ENCODE measurements around the gene PRPF19.
"Not testable (repeated sequence)": the region's sequence is repeated elsewhere in the genome, so short reads cannot be mapped to it uniquely, and the experiment has no call there.

Gene PRPF19

DNA sequence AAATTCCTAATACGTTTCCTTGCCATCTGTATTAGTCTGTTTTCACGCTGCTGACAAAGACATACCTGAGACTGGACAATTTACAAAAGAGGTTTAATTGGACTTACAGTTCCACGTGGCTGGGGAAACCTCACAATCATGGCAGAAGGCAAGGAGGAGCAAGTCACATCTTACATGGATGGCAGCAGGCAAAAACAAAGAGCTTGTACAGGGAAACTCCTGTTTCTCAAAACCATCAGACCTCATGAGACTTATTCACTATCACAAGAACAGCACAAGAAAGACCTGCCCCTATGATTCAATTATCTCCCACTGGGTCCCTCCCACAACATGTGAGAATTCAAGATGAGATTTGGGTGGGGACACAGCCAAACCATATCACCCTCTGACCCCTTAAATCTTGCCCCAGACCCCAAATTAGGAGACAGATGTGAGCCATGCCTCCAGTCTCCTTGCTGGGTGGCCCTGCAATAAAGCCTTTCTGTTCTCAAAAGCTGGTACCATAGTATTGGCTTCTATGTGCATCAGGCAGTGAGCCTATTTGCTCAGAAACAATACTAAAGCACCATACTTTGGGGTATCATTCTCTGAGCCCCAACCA, 3.4 kb upstream of the PRPF19 start:
- not testable (repeated sequence) for DNase-seq (ENCODE audit: low read depth in 2 of 2, low spot score in 1 of 2)

DNA sequence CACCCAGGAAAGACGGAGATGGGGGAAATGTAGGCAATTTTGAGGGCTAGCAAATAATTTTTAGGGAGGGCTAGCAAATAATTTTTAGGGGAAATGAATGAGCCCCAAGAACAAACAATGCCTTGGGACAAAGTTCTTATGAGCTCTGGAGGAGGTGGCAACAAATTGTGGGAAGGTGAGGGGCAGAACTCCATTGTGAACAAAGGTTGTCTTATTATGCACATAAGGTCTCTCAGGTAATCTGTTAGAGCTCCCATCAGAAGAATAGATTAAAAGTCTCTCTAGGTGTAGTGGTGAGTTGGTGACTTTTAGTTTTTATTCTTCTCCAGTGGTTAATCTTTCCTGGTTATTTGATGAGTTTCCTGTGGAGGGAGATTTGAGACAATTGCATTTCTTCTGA, 2.4 kb upstream of the PRPF19 start:
- no peak for DNase-seq (ENCODE audit: low read depth in 2 of 2, low spot score in 1 of 2)

GRCh38 chr11:60905551-60906113, 753 bp downstream of the PRPF19 start:
- DNase-seq (ENCODE audit: low read depth in 2 of 2, low spot score in 1 of 2), result no peak

GRCh38 chr11:60905047-60905446, 1.3 kb downstream of the PRPF19 start:
- DNase-seq (ENCODE audit: low read depth in 2 of 2, low spot score in 1 of 2), result no peak

- DNase-seq (ENCODE audit: low read depth in 2 of 2, low spot score in 1 of 2), result no peak
These were observed 3.8 kb downstream of the PRPF19 start for GRCh38 chr11:60902625-60903024.

DNA sequence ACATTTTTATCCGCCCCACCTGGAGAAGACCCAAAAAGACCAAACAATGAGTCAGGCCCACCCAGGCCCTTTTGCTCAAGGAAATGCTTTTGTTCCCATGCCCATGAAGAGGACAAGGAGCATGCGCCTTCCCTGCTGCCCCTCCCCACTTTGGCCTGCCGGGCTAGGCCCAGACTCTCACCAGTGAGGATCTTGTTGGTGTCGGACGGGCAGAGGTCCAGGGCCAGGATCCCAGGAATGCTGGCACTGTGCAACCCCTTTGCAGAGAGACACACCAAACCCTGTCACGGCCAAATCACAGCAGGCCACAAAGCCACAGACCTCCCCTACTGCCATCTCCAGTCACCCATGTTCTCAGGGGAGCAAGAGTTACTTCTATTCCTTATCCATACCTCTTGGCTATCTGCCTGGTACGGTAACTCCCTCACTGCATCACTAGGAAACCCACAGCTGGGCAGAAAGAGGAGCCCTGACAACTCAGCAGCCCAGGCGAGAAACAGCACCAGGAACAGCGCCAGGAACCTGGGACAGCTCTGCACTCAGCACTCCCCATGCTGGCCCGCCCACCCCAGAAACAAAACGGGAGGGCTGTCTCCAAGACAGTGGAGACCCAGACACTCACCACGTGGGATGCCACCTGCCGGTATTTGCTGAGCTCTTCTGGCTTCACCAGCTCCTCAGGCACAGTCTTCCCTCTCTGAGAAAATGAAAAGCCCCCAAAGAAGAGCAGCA, 5.5 kb downstream of the PRPF19 start:
- no peak for DNase-seq (ENCODE audit: low read depth in 2 of 2, low spot score in 1 of 2)

DNA sequence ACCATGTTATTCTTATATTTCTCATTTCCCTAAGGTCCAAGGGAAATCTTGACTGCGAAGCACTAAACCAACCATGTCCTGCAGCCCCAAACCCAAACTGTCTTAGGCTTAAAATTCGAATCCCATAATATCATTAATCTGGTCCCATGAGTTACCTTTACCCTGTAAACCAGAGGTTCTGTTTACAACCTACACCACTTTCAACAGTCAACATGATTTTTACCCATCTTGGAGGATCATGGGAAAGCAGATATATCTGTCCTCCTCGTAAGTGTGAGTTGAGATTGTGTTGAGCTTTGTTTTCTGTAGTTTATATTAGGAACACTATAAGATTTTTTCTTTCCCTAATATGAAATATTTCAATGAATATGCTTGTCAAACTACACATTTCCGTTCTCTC, 6.4 kb downstream of the PRPF19 start:
- no peak for DNase-seq (ENCODE audit: low read depth in 2 of 2, low spot score in 1 of 2)

GRCh38 chr11:60899046-60899936, 7.1 kb downstream of the PRPF19 start:
- DNase-seq (ENCODE audit: low read depth in 2 of 2, low spot score in 1 of 2), result no peak

DNA sequence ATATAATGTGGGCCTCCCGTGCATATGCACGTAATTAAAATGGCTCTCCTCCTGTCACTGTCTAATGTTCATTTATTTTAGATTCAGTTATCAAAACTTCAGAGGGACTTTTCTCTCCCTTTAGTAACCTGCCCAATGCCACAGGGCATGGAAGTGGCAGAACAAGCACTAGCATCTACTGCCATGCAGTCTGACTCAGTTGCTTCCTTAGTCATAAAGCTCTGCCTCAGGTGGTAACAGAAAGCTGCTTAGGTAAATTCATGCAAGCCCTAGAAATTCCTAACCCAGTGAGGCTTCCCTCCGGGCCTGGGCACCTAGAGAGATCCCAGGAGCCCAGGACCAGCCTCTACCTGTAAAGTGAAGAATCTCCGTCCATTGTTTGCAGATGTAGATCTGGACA, 8.9 kb downstream of the PRPF19 start:
- DNase-seq (ENCODE audit: low read depth in 2 of 2, low spot score in 1 of 2), result no peak

- DNase-seq (ENCODE audit: low read depth in 2 of 2, low spot score in 1 of 2), result no peak
These were observed 10.7 kb downstream of the PRPF19 start for GRCh38 chr11:60895687-60896086.

GRCh38 chr11:60891103-60891741, 15.2 kb downstream of the PRPF19 start:
- DNase-seq (ENCODE audit: low read depth in 2 of 2, low spot score in 1 of 2), result no peak

DNA sequence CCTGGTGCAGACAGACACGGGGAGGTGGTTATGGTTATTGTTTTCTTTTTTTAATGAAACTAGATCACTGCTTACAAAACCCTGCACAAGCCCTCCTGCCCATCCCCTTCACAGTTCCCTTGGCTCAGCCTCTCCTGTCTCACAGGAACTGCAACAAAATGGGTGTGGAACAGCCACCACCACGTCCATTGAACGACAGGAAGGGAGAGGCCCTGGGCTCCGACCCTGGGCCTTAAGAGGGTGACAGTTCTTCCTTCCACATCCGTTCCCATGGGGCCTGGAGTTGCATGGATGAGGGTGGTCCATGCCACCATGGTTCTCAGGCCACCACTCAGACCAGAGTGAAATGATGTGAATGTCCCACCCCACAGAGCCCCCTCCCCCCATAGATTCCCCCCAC, 15.7 kb downstream of the PRPF19 start:
- DNase-seq (ENCODE audit: low read depth in 2 of 2, low spot score in 1 of 2), result no peak

- no peak for DNase-seq (ENCODE audit: low read depth in 2 of 2, low spot score in 1 of 2)
These were observed 16.5 kb downstream of the PRPF19 start for GRCh38 chr11:60889869-60890311.

DNA sequence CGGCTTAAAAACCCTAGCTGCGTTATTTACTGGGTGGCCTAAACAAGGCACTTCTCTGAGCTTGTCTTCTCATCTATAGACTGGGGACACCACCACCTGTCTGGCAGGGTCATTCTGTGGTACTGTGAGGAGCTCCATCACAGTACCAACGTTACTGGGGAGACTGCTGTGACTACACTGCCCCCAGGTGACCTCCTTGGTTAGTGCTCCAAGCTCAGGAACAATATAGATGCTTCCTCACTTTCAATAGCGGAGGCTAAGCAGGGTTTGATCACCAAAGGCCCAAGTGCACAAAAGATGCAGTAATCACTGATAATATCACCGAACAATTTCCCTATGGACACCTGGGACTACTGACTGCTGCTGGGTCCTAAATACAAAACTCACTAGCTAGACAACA, 18.8 kb downstream of the PRPF19 start:
- DNase-seq (ENCODE audit: low read depth in 2 of 2, low spot score in 1 of 2), result peak in 1 of 2 donors; percentile 24

DNA sequence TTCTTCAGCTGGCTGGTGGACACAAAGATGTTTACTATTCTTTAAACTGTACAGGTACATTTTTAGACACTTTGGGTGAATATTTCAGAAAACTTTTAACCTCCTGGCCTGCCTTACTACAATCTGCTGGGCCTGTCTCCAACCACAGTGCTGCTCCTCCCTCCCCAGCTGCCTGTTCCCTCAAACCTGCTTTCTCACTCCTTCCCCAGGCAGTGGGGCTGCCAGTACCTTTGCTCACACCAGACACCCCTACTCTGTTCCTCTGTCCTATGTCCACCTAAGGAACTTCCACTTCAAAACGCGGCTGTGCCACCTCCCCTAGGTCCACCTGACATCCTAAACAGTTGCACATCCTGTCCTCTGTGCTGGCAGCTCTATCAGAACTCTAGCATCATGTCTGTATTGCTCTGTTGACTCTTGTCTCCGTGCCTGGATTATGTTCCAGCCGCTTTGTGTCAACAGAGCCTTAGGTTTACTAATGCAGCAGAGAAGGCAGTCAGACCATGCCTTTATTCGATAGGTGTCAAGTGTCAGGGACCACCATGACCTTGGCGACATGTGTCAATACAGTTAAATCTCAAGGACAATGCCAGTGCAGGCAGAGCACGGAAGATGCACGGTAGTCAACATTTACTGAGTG, 25.6 kb downstream of the PRPF19 start:
- no peak for DNase-seq (ENCODE audit: low read depth in 2 of 2, low spot score in 1 of 2)

- no peak for DNase-seq (ENCODE audit: low read depth in 2 of 2, low spot score in 1 of 2)
These were observed 26.3 kb downstream of the PRPF19 start for GRCh38 chr11:60879971-60880588.

GRCh38 chr11:60879104-60879503, 27.3 kb downstream of the PRPF19 start:
- DNase-seq (ENCODE audit: low read depth in 2 of 2, low spot score in 1 of 2), result no peak

GRCh38 chr11:60878245-60879101, 27.9 kb downstream of the PRPF19 start:
- no peak for DNase-seq (ENCODE audit: low read depth in 2 of 2, low spot score in 1 of 2)

GRCh38 chr11:60876168-60876485, 30.3 kb downstream of the PRPF19 start:
- DNase-seq (ENCODE audit: low read depth in 2 of 2, low spot score in 1 of 2), result no peak
